22Rv1 (cell line): ENCODE measurements around the gene GPS1.

Experiments used
- H3K27ac ChIP-seq: fragments of 450-650 bp; 2 replicates; pipeline ENCODE4 v1.5.1; 2017
- CTCF ChIP-seq: fragments of 450-650 bp; IDR thresholded peaks from 2 replicates; pipeline ENCODE4 v1.5.1; 2017; ENCODE audit warnings: mild to moderate bottlenecking
- ZFX ChIP-seq: fragments of 450-650 bp; IDR thresholded peaks from 2 replicates; pipeline ENCODE4 v1.6.1; 2017; ENCODE audit warnings: antibody characterized with exemption, borderline replicate concordance

Gene GPS1

GRCh38 chr17:82073446-82073845 lies 21.7 kb downstream of the GPS1 start:
- H3K27ac ChIP-seq, result no peak overlapping the region
- no peak for TF ChIP-seq CTCF
- no peak for TF ChIP-seq ZFX

GRCh38 chr17:82076018-82076784 lies 24.5 kb downstream of the GPS1 start:
- H3K27ac ChIP-seq, result peak overlapping the region; percentile 51
- TF ChIP-seq CTCF (no peak), ZFX (no peak)

- H3K27ac ChIP-seq, result peak overlapping the region; percentile 51
- TF ChIP-seq ZFX, result no peak
- no peak for TF ChIP-seq CTCF
These were observed 25.3 kb downstream of the GPS1 start for GRCh38 chr17:82076785-82077591.

GRCh38 chr17:82077617-82078358 lies 26.1 kb downstream of the GPS1 start:
- H3K27ac ChIP-seq, result peak overlapping the region; percentile 51
- TF ChIP-seq ZFX (no peak), CTCF (peak; percentile 25; the same call in 1 of the 2 replicates)

GRCh38 chr17:82078433-82078832 lies 26.7 kb downstream of the GPS1 start:
- TF ChIP-seq CTCF (no peak), ZFX (no peak)
- H3K27ac ChIP-seq, result peak overlapping the region; percentile 51; the same call in 1 of the 2 replicates

- no peak for TF ChIP-seq CTCF
- no peak for TF ChIP-seq ZFX
- H3K27ac ChIP-seq, result no peak overlapping the region
These were observed 27.4 kb downstream of the GPS1 start for GRCh38 chr17:82079001-82079677.
